GM19324 (cell line): ENCODE measurements around the gene SLC9A1.
A peak's percentile ranks its signal among the peaks of the same experiment; 100 is the strongest.
"Not testable (repeated sequence)": the region's sequence is repeated elsewhere in the genome, so short reads cannot be mapped to it uniquely, and the experiment has no call there.

Experiments used
- ATAC-seq: cut with Tn5 transposase; IDR thresholded peaks from one replicate; pipeline ENCODE4 v1.9.1; 2021; ENCODE audit warnings: mild to moderate bottlenecking, moderate library complexity; ENCODE audit not compliant: unreplicated experiment, low FRiP score

SLC9A1 gene

GRCh38 chr1:27154991-27155781, at the start of gene SLC9A1:
Gene SLC9A1 (minus strand): TSS chr1:27155125. CDS start chr1:27154334, 791 bp downstream.
- peak; percentile 86 for ATAC-seq

GRCh38 chr1:27203946-27204345, 49.0 kb upstream of the SLC9A1 start:
- no peak for ATAC-seq

GRCh38 chr1:27201295-27201694, 46.4 kb upstream of the SLC9A1 start:
- ATAC-seq: no peak

- ATAC-seq: no peak
Observed at GRCh38 chr1:27193194-27193593, 38.3 kb upstream of the SLC9A1 start.

- ATAC-seq: no peak
Observed at GRCh38 chr1:27192039-27192529, 37.2 kb upstream of the SLC9A1 start.

GRCh38 chr1:27184665-27185064, 29.7 kb upstream of the SLC9A1 start:
- ATAC-seq: not testable (repeated sequence)

GRCh38 chr1:27179979-27180378, 25.1 kb upstream of the SLC9A1 start:
- ATAC-seq: no peak

- no peak for ATAC-seq
Observed at GRCh38 chr1:27179379-27179778, 24.5 kb upstream of the SLC9A1 start.

- ATAC-seq: no peak
Observed at GRCh38 chr1:27176954-27177353, 22.0 kb upstream of the SLC9A1 start.

GRCh38 chr1:27176323-27176722, 21.4 kb upstream of the SLC9A1 start:
- ATAC-seq: no peak

GRCh38 chr1:27172992-27173391, 18.1 kb upstream of the SLC9A1 start:
- ATAC-seq: not testable (repeated sequence)

GRCh38 chr1:27166929-27167328, 12.0 kb upstream of the SLC9A1 start:
- ATAC-seq: no peak

- no peak for ATAC-seq
Observed at GRCh38 chr1:27166351-27166802, 11.5 kb upstream of the SLC9A1 start.

GRCh38 chr1:27163093-27163492, 8.2 kb upstream of the SLC9A1 start:
- ATAC-seq: no peak

- no peak for ATAC-seq
Observed at GRCh38 chr1:27162090-27162489, 7.2 kb upstream of the SLC9A1 start.

- ATAC-seq: no peak
Observed at GRCh38 chr1:27161594-27161993, 6.7 kb upstream of the SLC9A1 start.

- no peak for ATAC-seq
Observed at GRCh38 chr1:27157194-27157593, 2.3 kb upstream of the SLC9A1 start.

GRCh38 chr1:27154469-27154990, 395 bp downstream of the SLC9A1 start:
- ATAC-seq: no peak

GRCh38 chr1:27153927-27154358, 982 bp downstream of the SLC9A1 start:
- ATAC-seq: no peak

- ATAC-seq: no peak
Observed at GRCh38 chr1:27153549-27153886, 1.4 kb downstream of the SLC9A1 start.

- ATAC-seq: no peak
Observed at GRCh38 chr1:27152829-27153548, 1.9 kb downstream of the SLC9A1 start.
